ENCODE data around the gene ZNF576.
A peak's percentile ranks its signal among the peaks of the same experiment; 100 is the strongest.
"Not testable (repeated sequence)": the region's sequence is repeated elsewhere in the genome, so short reads cannot be mapped to it uniquely, and the experiment has no call there.

Gene ZNF576

GRCh38 chr19:43597876-43598275 is 1.5 kb downstream of the ZNF576 start:
- H3K27ac ChIP-seq = no peak overlapping the region
- no peaks in the 10 kb centered on the region for H3K27me3 ChIP-seq
- H3K9ac ChIP-seq = peak overlapping the region; percentile 91
- peaks cover 51% of the 10 kb centered on the region for H3K4me1 ChIP-seq
- H3K4me2 ChIP-seq = peak overlapping the region; percentile 99
- TF ChIP-seq Cebpa-rat (IDR thresholded peaks at IDR 0.05) = no peak
- H3K9me3 ChIP-seq = no peaks in the 10 kb centered on the region
- H3K4me3 ChIP-seq = peak overlapping the region; percentile 82
- peaks cover 37% of the 10 kb centered on the region; the same call in 1 of the 2 replicates for H4K20me1 ChIP-seq
- H3K36me3 ChIP-seq = peaks cover 59% of the 10 kb centered on the region

- peaks cover 58% of the 10 kb centered on the region for H3K4me1 ChIP-seq
- H4K20me1 ChIP-seq = peaks cover 34% of the 10 kb centered on the region; the same call in 1 of the 2 replicates
- H3K27ac ChIP-seq = no peak overlapping the region
- 0 out of 2 replicates have a peak overlapping the region, but pooled peaks have one; percentile 91 for H3K9ac ChIP-seq
- H3K36me3 ChIP-seq = peaks cover 53% of the 10 kb centered on the region
- TF ChIP-seq Cebpa-rat (IDR thresholded peaks at IDR 0.05) = no peak
- peak overlapping the region; percentile 99 for H3K4me2 ChIP-seq
- H3K9me3 ChIP-seq = no peaks in the 10 kb centered on the region
- H3K4me3 ChIP-seq = no peak overlapping the region
- no peaks in the 10 kb centered on the region for H3K27me3 ChIP-seq
Observed at GRCh38 chr19:43598445-43599240, 2.2 kb downstream of the ZNF576 start.

GRCh38 chr19:43599635-43600295 is 3.4 kb downstream of the ZNF576 start:
- H3K4me2 ChIP-seq = no peak overlapping the region
- no peaks in the 10 kb centered on the region for H3K27me3 ChIP-seq
- H3K36me3 ChIP-seq = peaks cover 49% of the 10 kb centered on the region
- H3K27ac ChIP-seq = no peak overlapping the region
- peaks cover 60% of the 10 kb centered on the region for H3K4me1 ChIP-seq
- TF ChIP-seq Cebpa-rat (IDR thresholded peaks at IDR 0.05) = no peak
- H3K4me3 ChIP-seq = no peak overlapping the region
- peaks cover 32% of the 10 kb centered on the region; the same call in 1 of the 2 replicates for H4K20me1 ChIP-seq
- H3K9me3 ChIP-seq = no peaks in the 10 kb centered on the region
- H3K9ac ChIP-seq = peak overlapping the region; percentile 35; the same call in 1 of the 2 replicates

GRCh38 chr19:43600326-43600725 is 3.9 kb downstream of the ZNF576 start:
- peaks cover 49% of the 10 kb centered on the region for H3K36me3 ChIP-seq
- H3K9ac ChIP-seq = peak overlapping the region; percentile 35; the same call in 1 of the 2 replicates
- H3K4me2 ChIP-seq, H3K4me3 ChIP-seq, H3K27ac ChIP-seq, H3K9me3 ChIP-seq, H3K27me3 ChIP-seq: not testable (repeated sequence)
- peaks cover 32% of the 10 kb centered on the region; the same call in 1 of the 2 replicates for H4K20me1 ChIP-seq
- H3K4me1 ChIP-seq = peaks cover 65% of the 10 kb centered on the region

- peaks cover 64% of the 10 kb centered on the region for H3K36me3 ChIP-seq
- no peak for TF ChIP-seq Cebpa-rat (IDR thresholded peaks at IDR 0.05)
- H3K4me3 ChIP-seq = no peak overlapping the region
- no peak overlapping the region for H3K9ac ChIP-seq
- H3K27ac ChIP-seq = 0 out of 2 replicates have a peak overlapping the region, but pooled peaks have one; percentile 33
- no peaks in the 10 kb centered on the region for H3K27me3 ChIP-seq
- peaks cover 92% of the 10 kb centered on the region for H3K4me1 ChIP-seq
- H3K4me2 ChIP-seq = peak overlapping the region; percentile 96; the same call in 1 of the 2 replicates
- no peaks in the 10 kb centered on the region for H3K9me3 ChIP-seq
- H4K20me1 ChIP-seq = peaks cover 56% of the 10 kb centered on the region
Observed at GRCh38 chr19:43605875-43606568, 9.6 kb downstream of the ZNF576 start.

- Histone ChIP-seq H3K27ac (peak overlapping the region; percentile 86), H3K27me3 (no peaks in the 10 kb centered on the region), H3K9ac (no peak overlapping the region), H3K4me3 (no peak overlapping the region), H3K9me3 (no peaks in the 10 kb centered on the region), H3K4me1 (peaks cover 86% of the 10 kb centered on the region), H4K20me1 (peaks cover 63% of the 10 kb centered on the region), H3K36me3 (peaks cover 64% of the 10 kb centered on the region), H3K4me2 (peak overlapping the region; percentile 96)
- TF ChIP-seq Cebpa-rat (IDR thresholded peaks at IDR 0.05) = no peak
Observed at GRCh38 chr19:43606569-43607229, 10.3 kb downstream of the ZNF576 start.

- TF ChIP-seq Cebpa-rat (IDR thresholded peaks at IDR 0.05) = no peak
- Histone ChIP-seq H3K4me2 (peak overlapping the region; percentile 96), H3K4me3 (peak overlapping the region; percentile 58), H3K9ac (peak overlapping the region; percentile 79), H4K20me1 (peaks cover 71% of the 10 kb centered on the region), H3K27ac (peak overlapping the region; percentile 86), H3K36me3 (peaks cover 64% of the 10 kb centered on the region), H3K4me1 (peaks cover 78% of the 10 kb centered on the region), H3K27me3 (no peaks in the 10 kb centered on the region), H3K9me3 (no peaks in the 10 kb centered on the region)
Observed at GRCh38 chr19:43607238-43608205, 11.1 kb downstream of the ZNF576 start.

GRCh38 chr19:43609872-43610271 is 13.5 kb downstream of the ZNF576 start:
- Histone ChIP-seq H3K4me2 (no peak overlapping the region), H3K9me3 (no peaks in the 10 kb centered on the region), H3K27ac (no peak overlapping the region), H3K27me3 (no peaks in the 10 kb centered on the region), H3K4me1 (peaks cover 58% of the 10 kb centered on the region), H3K4me3 (no peak overlapping the region), H3K9ac (no peak overlapping the region), H4K20me1 (peaks cover 82% of the 10 kb centered on the region), H3K36me3 (peaks cover 83% of the 10 kb centered on the region)
- TF ChIP-seq Cebpa-rat (IDR thresholded peaks at IDR 0.05) = no peak

Data from BLaER1 (cell line).